Left renal pelvis (tissue), 4 donors: ENCODE measurements around the gene DBF4. TPM values are rescaled to one million over a fixed set of nuclear protein-coding genes. Genes with fewer than 3 reads are reported as not detected.
"Not testable (repeated sequence)": the region's sequence is repeated elsewhere in the genome, so short reads cannot be mapped to it uniquely, and the experiment has no call there.

Experiments used
- DNase-seq, 4 donors: peaks; one replicate each; pipeline ENCODE4 v3.0.0-alpha.2; 2013; ENCODE audit warnings: low read depth in 4 of 4, low spot score in 3 of 4
- polyA plus RNA-seq, 4 donors: library from polyadenylated mRNA; unstranded; fragments of 120-200 nt; gene quantifications; one replicate each; pipeline ENCODE4 v1.2.1, GENCODE V29; 2013; ENCODE audit not compliant: insufficient read length in 4 of 4

Gene DBF4
- polyA plus RNA-seq, 4 donors: 14.1 to 20.1 (median 17.5) TPM

DNA sequence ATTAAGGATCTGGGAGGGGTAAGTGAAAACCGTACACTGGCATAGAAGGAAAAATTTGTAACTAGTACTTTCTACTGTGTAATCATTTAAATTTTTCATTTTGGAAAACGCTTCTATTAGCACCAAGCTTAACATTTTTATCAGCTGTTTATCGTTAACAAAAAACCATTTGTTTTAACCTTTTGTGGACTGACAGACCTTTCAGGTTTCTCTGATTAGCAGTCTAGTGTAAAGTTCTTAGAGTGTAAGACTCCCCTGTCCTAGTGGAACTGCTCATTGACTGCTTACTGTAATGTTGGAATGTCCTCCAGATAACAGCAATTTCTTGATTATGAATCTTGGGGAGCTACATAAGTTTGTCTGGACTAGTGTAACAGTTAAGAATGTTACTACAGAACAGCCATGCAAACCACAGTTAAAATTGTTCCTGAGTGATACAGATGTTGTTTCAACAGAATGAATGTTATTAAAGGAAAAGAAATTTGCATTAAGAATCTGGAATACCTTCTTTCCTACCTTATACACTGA lies 2.0 kb downstream of the DBF4 start:
- no peak for DNase-seq

DNA sequence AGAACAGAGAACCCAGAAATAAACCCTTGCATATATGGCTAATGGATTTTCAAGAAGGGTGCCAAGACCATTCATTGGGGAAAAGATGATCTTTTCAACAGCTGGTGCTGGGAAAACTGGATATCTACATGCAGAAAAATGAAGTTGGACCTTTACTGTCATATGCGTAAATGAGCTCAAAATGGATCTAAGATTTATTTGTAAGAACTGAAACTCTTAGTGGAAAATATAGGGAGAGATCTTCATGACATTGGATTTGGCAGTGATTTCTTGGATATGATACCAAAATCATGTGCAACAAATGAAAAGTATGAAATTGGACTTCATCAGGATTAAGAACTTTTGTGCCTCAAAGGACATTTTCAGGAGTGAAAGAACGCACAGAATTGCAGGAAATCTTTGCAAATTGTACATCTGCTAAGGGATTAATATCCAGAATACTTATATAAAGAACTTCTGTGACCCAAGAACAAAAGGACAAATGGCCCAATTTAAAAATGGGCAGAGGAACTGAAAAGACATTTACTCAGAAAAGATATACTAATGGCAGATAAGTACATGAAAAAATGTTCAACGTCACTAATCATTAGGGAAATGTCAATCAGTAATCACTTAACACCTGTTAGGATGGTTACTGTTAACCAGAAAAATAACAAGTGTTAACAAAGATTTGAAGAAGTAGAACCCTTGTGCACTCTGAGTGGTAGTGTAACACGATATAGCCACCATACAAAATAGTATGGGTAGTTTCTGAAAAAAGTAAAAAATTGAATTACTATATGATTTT lies 6.1 kb downstream of the DBF4 start:
- no peak for DNase-seq

DNA sequence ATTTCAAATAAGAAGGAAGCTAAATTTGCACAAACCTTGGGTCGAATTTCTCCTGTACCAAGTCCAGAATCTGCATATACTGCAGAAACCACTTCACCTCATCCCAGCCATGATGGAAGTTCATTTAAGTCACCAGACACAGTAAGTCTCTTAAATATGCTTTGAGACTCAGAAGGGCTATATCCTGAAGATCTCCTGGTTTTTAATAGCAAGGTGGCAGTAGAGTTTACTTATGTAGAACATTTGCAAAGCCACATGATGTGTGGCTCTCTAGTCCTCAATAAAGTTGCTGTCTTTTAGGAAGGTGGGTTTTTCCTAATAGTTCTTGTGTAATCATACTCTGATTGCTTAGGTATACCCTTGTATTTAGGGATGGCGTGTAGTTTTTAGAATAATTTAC lies 8.7 kb downstream of the DBF4 start:
- DNase-seq: no peak

DNA sequence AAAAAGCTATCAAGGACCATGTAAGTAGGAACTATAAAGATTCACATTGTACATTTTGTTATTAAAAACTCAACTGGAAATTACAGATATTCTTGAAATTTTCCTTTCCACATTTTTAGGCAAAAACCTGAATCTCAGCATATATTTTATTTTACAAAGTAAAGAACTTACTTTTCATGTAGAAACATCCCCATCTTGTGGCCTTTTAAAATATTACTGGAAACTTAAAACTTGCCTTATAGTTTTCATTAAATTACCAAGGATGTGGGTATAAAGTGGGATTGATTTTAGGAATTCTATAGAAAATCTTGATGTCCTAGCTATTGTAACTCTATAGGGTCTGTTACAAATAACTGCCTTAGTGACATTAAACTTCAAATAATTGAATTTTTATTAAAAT lies 10.6 kb downstream of the DBF4 start:
- DNase-seq: peak in 1 of 4 donors; percentile 36

DNA sequence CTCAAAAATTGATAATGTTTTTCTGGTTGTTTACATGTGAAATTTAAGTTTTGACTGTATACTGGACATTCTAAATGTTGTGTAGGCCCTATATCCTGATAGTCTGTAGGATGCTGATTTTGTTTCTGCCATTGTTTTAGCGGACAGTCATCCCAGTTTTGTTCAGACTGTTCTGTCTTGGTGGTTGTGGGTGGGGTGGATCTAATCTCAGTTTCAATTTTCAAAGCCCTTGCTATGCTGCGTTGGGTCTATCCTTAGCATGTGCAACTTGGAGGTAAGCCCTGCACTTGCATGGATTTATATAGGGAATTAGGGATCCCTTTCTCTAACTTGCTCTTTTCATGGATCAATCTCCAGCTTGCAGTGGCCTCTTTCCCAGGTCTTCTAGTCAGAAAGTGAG lies 19.1 kb downstream of the DBF4 start:
- DNase-seq: no peak

DNA sequence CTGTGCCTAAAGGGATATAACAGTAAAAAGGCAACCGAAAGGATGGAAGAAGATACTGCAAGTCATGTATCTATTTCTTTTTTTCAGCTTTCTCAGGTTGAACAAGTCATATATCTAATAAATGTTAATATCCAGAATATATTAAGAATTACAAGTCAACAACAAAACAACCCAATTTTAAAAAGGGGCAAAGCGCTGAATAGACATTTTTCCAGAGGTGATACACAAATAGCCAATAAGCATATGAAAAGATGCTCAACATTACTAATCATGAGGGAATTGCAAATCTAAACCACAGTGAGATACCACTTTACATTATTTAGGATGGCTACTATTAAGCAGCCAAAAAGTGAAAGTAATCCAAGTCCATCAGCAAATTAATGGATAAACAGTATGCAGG lies 23.0 kb downstream of the DBF4 start:
- DNase-seq: no peak

DNA sequence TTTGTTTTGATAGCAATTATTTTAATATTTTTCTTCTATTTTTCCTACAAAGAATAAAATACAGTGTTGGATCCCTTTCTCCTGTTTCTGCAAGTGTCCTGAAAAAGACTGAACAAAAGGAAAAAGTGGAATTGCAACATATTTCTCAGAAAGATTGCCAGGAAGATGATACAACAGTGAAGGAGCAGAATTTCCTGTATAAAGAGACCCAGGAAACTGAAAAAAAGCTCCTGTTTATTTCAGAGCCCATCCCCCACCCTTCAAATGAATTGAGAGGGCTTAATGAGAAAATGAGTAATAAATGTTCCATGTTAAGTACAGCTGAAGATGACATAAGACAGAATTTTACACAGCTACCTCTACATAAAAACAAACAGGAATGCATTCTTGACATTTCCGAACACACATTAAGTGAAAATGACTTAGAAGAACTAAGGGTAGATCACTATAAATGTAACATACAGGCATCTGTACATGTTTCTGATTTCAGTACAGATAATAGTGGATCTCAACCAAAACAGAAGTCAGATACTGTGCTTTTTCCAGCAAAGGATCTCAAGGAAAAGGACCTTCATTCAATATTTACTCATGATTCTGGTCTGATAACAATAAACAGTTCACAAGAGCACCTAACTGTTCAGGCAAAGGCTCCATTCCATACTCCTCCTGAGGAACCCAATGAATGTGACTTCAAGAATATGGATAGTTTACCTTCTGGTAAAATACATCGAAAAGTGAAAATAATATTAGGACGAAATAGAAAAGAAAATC lies 31.0 kb downstream of the DBF4 start:
- DNase-seq: not testable (repeated sequence)

DNA sequence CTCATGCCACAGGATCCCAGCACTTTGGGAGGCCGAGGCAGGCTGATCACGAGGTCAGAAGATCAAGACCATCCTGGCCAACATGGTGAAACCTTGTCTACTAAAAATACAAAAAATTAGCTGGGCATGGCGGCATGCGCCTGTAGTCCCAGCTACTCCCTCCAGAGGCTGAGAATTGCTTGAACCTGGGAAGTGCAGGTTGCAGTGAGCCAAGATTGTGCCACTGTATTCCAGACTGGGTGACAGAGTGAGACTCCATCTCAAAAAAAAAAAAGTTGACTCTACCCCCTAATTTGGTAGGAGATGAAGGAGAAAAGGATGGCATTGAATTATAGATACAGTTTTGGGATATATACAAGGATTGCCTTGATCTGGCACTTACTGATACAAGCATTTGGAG lies 32.5 kb downstream of the DBF4 start:
- not testable (repeated sequence) for DNase-seq

DNA sequence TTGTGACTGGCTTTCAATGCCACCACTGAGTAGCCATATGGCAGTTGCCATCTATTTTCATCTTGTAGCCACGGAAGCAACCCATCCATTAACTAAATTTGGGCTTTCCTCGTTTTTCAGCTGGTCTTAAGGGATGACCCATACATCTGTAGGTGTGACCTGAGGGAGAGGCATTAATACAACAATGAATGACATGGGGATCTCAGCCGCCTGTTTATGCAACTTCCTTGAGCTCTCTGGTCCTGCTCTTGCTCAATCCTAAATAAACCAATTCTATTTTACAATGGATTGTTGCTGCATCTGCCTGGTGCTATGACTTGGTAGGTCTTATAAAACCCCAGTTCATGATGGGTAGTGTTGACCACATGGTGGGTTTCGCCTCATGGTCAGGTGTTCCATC lies 35.8 kb downstream of the DBF4 start:
- DNase-seq: no peak

DNA sequence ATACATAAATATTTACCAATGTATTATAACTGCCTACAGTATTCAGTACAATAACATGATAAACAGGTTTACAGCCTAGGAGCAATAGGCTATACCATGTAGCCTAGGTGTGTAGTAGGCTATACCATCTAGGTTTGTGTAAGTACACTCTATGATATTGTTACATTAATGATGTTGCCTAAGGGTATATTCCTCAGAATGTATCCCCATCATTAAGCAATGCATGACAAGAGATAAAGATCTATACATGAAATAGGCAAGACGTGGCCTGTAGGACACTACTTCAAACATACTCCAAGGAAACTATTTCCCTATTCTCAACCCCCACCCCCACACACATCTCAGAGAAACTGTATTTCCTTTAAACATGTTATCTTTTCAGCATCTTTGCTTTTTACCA lies 42.4 kb downstream of the DBF4 start:
- no peak for DNase-seq

DNA sequence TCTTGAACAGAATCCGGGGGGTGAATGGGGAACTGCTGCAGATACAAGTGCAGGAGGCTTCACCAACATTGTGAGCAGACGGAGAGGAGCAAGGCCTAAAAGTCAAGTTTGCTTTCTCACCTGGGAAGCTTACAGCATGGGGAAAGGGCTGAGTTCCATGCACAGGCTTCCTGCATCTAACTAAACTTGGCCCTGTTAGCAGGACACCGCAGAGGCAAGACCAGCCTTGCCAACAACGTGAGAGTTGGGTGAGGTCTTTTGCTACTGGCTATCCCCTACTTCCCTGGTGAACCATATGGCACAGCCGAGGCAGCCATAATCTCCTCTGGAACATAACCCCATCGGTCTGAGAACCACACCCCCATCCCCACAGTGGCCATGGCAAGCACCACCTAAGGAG lies 43.6 kb downstream of the DBF4 start:
- DNase-seq: no peak

DNA sequence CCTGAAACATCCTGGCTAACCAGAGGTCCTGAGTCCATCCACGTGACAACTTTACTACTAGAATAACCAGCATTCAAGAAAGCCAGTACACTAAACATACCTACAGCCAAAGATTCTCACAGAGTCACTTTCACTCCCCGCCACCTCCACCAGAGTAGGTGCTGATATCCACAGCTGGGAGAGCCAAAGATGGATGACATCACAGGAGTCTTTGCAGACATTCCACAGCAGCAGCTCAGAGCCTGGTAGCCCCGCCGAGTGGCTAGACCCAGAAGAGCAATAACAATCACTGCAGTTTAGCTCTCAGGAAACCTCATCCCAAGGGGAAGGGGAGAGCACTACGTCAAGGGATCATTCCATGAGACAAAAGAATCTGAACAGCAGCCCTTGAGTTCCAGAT lies 44.3 kb downstream of the DBF4 start:
- DNase-seq: no peak

DNA sequence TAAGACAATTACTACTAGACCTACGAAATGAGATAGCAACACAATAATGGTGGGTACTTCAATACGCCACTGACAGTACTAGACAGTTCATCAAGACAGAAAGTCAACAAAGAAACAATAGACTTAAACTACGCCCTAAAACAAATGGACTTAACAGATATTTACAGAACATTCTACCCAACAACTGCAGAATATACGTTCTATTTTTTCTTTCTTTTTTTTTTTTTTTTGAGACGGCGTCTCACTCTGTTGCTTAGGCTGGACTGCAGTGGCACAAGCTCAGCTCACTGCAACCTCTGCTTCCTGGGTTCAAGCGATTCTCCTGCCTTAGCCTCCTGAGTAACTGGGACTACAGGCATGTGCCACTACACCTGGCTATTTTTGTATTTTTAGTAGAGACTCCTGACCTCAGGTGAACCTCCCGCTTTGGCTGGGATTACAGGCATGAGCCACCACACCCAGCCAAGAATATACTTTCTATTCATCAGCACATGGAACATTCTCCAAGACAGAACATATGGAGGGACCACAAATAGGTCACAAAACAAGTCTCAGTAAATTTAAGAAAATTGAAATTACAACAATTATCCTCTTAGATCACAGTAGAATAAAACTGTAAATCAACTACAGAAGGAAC lies 46.6 kb downstream of the DBF4 start:
- not testable (repeated sequence) for DNase-seq

DNA sequence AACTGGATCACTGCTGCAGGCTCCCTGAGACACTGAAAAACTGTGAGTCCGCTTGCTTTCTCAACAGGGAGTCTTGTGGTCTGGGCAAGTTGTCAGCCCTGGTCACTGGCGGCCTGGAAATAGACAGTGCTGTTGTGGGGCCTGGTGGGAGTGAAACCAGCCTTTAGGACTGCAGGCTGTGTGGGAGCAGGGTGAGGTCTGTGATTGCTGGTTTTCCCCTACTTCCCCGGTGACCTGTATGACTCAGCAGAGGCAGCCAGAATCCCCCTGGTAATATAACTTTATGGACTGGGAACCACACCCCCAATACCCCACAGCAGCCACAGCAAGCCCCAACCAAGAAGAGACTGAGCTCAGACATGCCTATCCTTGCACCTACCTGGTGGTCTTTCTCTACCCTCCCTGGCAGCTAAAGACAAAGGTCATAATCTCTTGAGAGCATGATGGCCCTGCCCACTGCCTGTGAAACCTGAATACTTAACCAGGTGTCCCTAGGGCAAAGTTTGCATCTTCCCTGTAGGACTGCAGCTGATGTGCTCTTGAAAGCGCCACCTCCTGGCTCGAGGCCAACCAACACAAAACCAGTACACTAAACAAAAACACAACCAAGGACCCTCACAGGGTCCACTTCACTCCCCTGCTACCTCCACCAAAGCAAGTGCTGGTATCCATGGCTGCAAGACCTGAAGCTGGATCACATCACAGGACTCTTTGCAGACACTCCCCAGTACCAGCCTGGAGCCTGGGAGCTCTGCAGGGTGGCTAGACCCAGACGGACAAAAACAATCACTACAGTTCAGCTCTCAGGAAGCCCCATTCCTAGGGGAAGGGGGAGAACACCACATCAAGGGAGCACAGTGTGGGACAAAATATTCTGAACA lies 50.5 kb downstream of the DBF4 start:
- DNase-seq: no peak

DNA sequence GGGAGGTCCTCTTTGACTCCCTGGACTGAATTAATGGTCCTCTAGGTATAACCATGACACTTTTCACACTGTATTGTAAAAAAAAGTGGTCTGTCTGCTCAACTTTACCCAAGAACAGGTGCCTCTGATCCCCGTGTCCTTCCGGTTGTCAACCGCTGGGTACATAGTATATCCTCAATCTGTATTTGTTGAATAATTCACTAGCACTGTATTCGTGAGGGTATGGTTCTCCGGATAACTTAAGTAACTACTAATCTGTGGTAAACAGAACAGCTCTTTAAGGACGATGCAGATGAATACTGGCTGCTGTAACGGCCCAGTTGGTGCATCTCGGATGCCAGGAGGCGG lies 57.3 kb downstream of the DBF4 start:
- DNase-seq: no peak

DNA sequence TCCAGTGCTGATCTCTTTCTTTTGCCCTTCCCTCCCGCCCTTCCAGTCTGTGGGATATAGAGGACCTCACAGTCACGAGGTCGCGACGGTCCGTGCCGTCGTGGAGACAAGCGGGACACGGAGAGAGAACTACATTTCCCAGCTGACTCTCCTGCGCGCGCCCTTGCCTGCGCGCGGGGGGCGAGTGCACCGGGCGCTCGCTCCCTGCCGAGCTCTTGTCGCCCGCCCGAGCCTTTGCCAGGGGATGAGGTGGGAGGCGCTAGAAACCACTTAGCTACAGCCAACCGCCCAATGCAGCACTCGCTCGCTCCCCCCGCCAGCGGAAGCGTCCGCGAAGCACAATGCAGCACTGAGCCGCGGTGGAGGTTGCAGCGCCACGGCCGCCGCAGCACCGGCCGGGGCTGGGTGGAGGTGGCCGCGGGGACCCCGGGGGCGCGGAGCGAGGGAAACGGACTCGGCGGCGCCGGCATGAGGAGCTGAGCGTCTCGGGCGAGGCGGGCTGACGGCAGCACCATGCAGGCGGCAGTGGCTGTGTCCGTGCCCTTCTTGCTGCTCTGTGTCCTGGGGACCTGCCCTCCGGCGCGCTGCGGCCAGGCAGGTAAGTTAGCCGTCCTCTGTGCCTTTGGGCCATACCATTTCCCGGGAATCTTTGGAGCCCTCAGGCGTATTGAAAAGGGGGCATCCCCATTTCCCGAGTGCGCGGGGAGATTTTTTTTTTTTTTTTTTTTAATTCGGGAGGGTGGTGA lies 57.8 kb downstream of the DBF4 start, which contains the start of gene ADAM22:
Gene ADAM22, plus strand, starts transcription at position 299 of the 746 bp plus-strand sequence. Its CDS starts 215 bp downstream, at position 514.
- peak; percentile 73 to 84 (median 77) for DNase-seq

DNA sequence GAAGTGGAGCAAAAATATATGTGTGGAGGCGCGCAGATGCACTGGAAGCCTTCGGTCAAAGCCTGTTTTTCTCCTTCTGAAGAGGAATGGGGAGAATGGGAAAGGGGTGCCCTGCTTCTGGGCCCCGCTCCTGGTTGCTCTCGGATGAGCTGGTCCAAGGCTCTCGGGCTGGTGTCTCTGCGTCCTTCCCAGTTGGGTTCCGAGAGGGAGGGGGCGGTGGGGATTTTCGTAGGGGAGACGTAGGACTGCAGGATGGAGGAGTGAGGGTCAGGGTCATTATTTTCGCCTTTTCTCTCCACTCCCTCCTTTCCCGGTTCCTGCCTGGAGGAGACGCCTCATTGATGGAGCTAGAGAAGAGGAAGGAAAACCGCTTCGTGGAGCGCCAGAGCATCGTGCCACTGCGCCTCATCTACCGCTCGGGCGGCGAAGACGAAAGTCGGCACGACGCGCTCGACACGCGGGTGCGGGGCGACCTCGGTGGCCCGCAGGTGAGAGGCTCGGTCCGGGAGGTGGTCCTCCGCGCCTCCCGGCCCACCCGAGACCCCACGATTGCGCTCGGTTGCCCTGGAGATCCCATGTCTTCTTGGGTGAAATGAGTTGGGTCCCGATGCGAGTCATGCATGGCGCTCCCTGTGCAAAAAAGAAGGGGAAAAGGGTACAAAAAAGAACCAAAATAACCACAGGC lies 58.5 kb downstream of the DBF4 start:
- no peak for DNase-seq

DNA sequence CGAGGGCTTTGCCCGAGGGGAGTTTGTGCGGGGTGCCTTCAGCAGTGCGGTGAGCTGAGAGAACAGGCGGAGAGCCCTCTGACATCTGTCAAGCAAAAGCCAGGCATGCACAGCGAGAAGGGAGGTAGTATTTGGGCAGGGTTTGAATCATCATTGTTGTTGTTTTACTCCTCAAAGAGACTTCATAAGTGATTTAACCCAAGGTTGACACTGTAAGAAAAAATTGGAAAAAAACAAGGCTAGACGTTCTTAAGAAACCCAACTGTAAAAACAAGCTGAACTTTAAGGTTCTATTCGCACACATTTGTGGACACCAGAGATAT lies 59.1 kb downstream of the DBF4 start:
- DNase-seq: no peak

DNA sequence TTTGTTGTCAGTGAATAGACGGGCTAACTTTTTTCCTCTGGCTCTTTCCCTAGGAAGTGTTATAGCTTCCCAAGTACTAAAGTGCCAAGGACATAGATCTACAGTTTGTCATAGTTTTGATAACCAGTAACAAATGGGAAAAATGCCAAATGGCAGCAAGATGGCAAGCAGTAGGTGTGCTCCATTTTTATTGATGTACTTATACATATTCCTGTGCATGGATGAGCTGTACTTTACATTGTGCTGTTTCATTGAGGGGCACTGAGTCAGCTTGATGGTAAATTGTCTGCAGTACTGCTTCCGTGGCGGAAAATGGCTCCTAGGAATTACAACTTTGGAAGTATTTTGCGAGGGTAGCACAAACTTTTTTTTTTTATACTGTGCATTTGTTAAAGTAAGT lies 64.8 kb downstream of the DBF4 start:
- no peak for DNase-seq
